ENCODE results near the gene ROR2. TPM values are rescaled to one million over a fixed set of nuclear protein-coding genes. Genes with fewer than 3 reads are reported as not detected.

The ROR2 gene
- total RNA-seq, 1 experiment from 2014 or later: not detected

- Mint-ChIP-seq H3K27me3 (ENCODE audit: unreplicated experiment) (peaks cover 65% of the 10 kb centered on the region), H3K4me3 (ENCODE audit: low read depth, unreplicated experiment) (no peak overlapping the region), H3K4me1 (ENCODE audit: low read depth, unreplicated experiment) (no peaks in the 10 kb centered on the region), H3K9me3 (ENCODE audit: low read depth, unreplicated experiment) (no peaks in the 10 kb centered on the region), H3K27ac (ENCODE audit: unreplicated experiment) (no peak overlapping the region), H3K36me3 (ENCODE audit: insufficient read depth, unreplicated experiment) (no peaks in the 10 kb centered on the region)
- no peak for TF ChIP-seq CTCF (IDR thresholded peaks at IDR 0.05; ENCODE audit: unreplicated experiment)
- intact Hi-C loops (cut with micrococcal nuclease; ENCODE audit: unreplicated experiment): no loop called here
- BruUV-seq (replicated peaks): no TSS peak
- CTCF ChIA-PET: interaction anchor here (0.7 kb wide), 1 partner anchor 43 kb away, joined by 11 read pairs; no protein-coding TSS in a partner anchor
- no peak for DNase-seq
These were observed 358.4 kb downstream of the ROR2 start for GRCh38 chr9:91591627-91592026.

- no peak for DNase-seq
- Mint-ChIP-seq H3K36me3 (ENCODE audit: insufficient read depth, unreplicated experiment) (no peaks in the 10 kb centered on the region), H3K27me3 (ENCODE audit: unreplicated experiment) (peaks cover 41% of the 10 kb centered on the region), H3K9me3 (ENCODE audit: low read depth, unreplicated experiment) (no peaks in the 10 kb centered on the region), H3K4me1 (ENCODE audit: low read depth, unreplicated experiment) (no peaks in the 10 kb centered on the region), H3K4me3 (ENCODE audit: low read depth, unreplicated experiment) (no peak overlapping the region), H3K27ac (ENCODE audit: unreplicated experiment) (no peak overlapping the region)
- no peak for TF ChIP-seq CTCF (IDR thresholded peaks at IDR 0.05; ENCODE audit: unreplicated experiment)
- CTCF ChIA-PET: no interaction called here
- intact Hi-C loops (cut with micrococcal nuclease; ENCODE audit: unreplicated experiment): no loop called here
- no TSS peak for BruUV-seq (replicated peaks)
These were observed 360.9 kb downstream of the ROR2 start for GRCh38 chr9:91589101-91589553.

- intact Hi-C loops (cut with micrococcal nuclease; ENCODE audit: unreplicated experiment): no loop called here
- Mint-ChIP-seq H3K4me1 (ENCODE audit: low read depth, unreplicated experiment) (no peaks in the 10 kb centered on the region), H3K27me3 (ENCODE audit: unreplicated experiment) (peaks cover 41% of the 10 kb centered on the region), H3K9me3 (ENCODE audit: low read depth, unreplicated experiment) (peaks cover 3% of the 10 kb centered on the region), H3K36me3 (ENCODE audit: insufficient read depth, unreplicated experiment) (no peaks in the 10 kb centered on the region), H3K4me3 (ENCODE audit: low read depth, unreplicated experiment) (no peak overlapping the region), H3K27ac (ENCODE audit: unreplicated experiment) (no peak overlapping the region)
- TF ChIP-seq CTCF (IDR thresholded peaks at IDR 0.05; ENCODE audit: unreplicated experiment): no peak
- no TSS peak for BruUV-seq (replicated peaks)
- CTCF ChIA-PET: interaction anchor here (0.5 kb wide), 2 partner anchors 105 to 132 kb away, joined by 3 to 7 read pairs; no protein-coding TSS in a partner anchor
- DNase-seq: no peak
These were observed 363.7 kb downstream of the ROR2 start for GRCh38 chr9:91586282-91586681.

- no peak for DNase-seq
- CTCF ChIA-PET: no interaction called here
- intact Hi-C loops (cut with micrococcal nuclease; ENCODE audit: unreplicated experiment): no loop called here
- no peaks in the 10 kb centered on the region for H3K4me1 Mint-ChIP-seq (ENCODE audit: low read depth, unreplicated experiment)
- no TSS peak for BruUV-seq (replicated peaks)
- H3K36me3 Mint-ChIP-seq (ENCODE audit: insufficient read depth, unreplicated experiment): no peaks in the 10 kb centered on the region
- TF ChIP-seq CTCF (IDR thresholded peaks at IDR 0.05; ENCODE audit: unreplicated experiment): no peak
- peaks cover 3% of the 10 kb centered on the region for H3K9me3 Mint-ChIP-seq (ENCODE audit: low read depth, unreplicated experiment)
- H3K27me3 Mint-ChIP-seq (ENCODE audit: unreplicated experiment): peaks cover 48% of the 10 kb centered on the region
- H3K4me3 Mint-ChIP-seq (ENCODE audit: low read depth, unreplicated experiment): no peak overlapping the region
- H3K27ac Mint-ChIP-seq (ENCODE audit: unreplicated experiment): no peak overlapping the region
These were observed 366.1 kb downstream of the ROR2 start for GRCh38 chr9:91583966-91584365.
